IMR-90 (cell line): ENCODE data around the gene RBPJ. TPM values are rescaled to one million over a fixed set of nuclear protein-coding genes. Genes with fewer than 3 reads are reported as not detected.

Experiments
- ATAC-seq: fragments of 200-7000 bp; cut with Tn5 transposase; 2 replicates; pipeline ENCODE4 v1.9.1; 2020; ENCODE audit warnings: low read depth, mild to moderate bottlenecking, moderate library complexity
- BruUV-seq: library from RNA; stranded (reverse); fragments of 400-500 nt; replicated peaks from 2 replicates; lab custom pipeline; 2021; lab: Mats Ljungman, UMichigan
- CTCF ChIA-PET: fragments of 300-600 bp; formaldehyde crosslinking; extraction: SDS; loops from one replicate; lab custom pipeline; 2021; ENCODE audit warnings: antibody characterized with exemption; lab: Yijun Ruan, JAX
- POLR2A ChIA-PET: fragments of 300-600 bp; sonication (Branson Sonifier 250); formaldehyde crosslinking; loops from one replicate; lab custom pipeline; 2022; ENCODE audit warnings: antibody characterized with exemption; ENCODE audit not compliant: unreplicated experiment; lab: Charles Lee
- DNase-seq: peaks from one replicate; pipeline ENCODE4 v3.0.0; 2013
- H2AFZ ChIP-seq: replicated peaks from 2 replicates; pipeline ENCODE3; 2013; ENCODE audit warnings: low read length, mild to moderate bottlenecking; ENCODE audit not compliant: poor library complexity
- H2AK5ac ChIP-seq: 2 replicates; pipeline ENCODE4 v1.6.1; 2013; ENCODE audit warnings: low read depth, low read length, inconsistent platforms
- H2AK9ac ChIP-seq: replicated peaks from 2 replicates; pipeline ENCODE3; 2013; ENCODE audit warnings: mild to moderate bottlenecking, low read depth, low read length, moderate library complexity; ENCODE audit not compliant: poor library complexity
- H2BK120ac ChIP-seq: 2 replicates; pipeline ENCODE4 v1.6.1; 2013; ENCODE audit warnings: low read depth, low read length, inconsistent platforms
- H2BK15ac ChIP-seq: 3 replicates; pipeline ENCODE4 v1.6.1; 2013; ENCODE audit warnings: low read depth, low read length, inconsistent platforms
- H2BK20ac ChIP-seq: 2 replicates; pipeline ENCODE4 v1.6.1; 2013; ENCODE audit warnings: low read depth, mild to moderate bottlenecking, inconsistent platforms, low read length, moderate library complexity
- H2BK5ac ChIP-seq: 2 replicates; pipeline ENCODE4 v1.6.1; 2013; ENCODE audit warnings: mild to moderate bottlenecking, low read depth, low read length, inconsistent platforms; ENCODE audit not compliant: poor library complexity, severe bottlenecking
- H3K14ac ChIP-seq: replicated peaks from 2 replicates; pipeline ENCODE4 v1.6.1; 2013; ENCODE audit warnings: low read depth, low read length, inconsistent platforms
- H3K18ac ChIP-seq: 2 replicates; pipeline ENCODE4 v1.6.1; 2013; ENCODE audit warnings: low read depth, low read length, control low read depth
- H3K23ac ChIP-seq: 2 replicates; pipeline ENCODE4 v1.6.1; 2013; ENCODE audit warnings: low read depth, low read length, inconsistent platforms
- H3K27ac ChIP-seq: 2 replicates; pipeline ENCODE4 v1.5.1; 2013; ENCODE audit warnings: mild to moderate bottlenecking, control low read depth, low read length; ENCODE audit not compliant: insufficient read depth
- H3K27me3 ChIP-seq: 2 replicates; pipeline ENCODE4 v1.6.1; 2013; ENCODE audit warnings: low read length; ENCODE audit not compliant: control insufficient read depth, insufficient read depth
- H3K36me3 ChIP-seq: 2 replicates; pipeline ENCODE4 v1.6.1; 2013; ENCODE audit warnings: low read length, mixed read lengths; ENCODE audit not compliant: control insufficient read depth, insufficient read depth
- H3K4ac ChIP-seq: 2 replicates; pipeline ENCODE4 v1.6.1; 2013; ENCODE audit warnings: low read depth, low read length, inconsistent platforms
- H3K4me1 ChIP-seq: 2 replicates; pipeline ENCODE4 v1.6.1; 2013; ENCODE audit warnings: low read length, mixed read lengths; ENCODE audit not compliant: control insufficient read depth, insufficient read depth
- H3K4me2 ChIP-seq: 2 replicates; pipeline ENCODE4 v1.6.1; 2013; ENCODE audit warnings: low read depth, mild to moderate bottlenecking, control low read depth, low read length, moderate library complexity
- H3K4me3 ChIP-seq: 2 replicates; pipeline ENCODE4 v1.5.1; 2013; ENCODE audit warnings: low read depth, mild to moderate bottlenecking, control low read depth, low read length, moderate library complexity; ENCODE audit not compliant: insufficient read depth
- H3K56ac ChIP-seq: 2 replicates; pipeline ENCODE4 v1.6.1; 2013; ENCODE audit warnings: low read length, inconsistent platforms; ENCODE audit not compliant: insufficient read depth; ENCODE audit errors: extremely low read depth
- H3K79me1 ChIP-seq, 2 experiments: 2 replicates each; pipeline ENCODE4 v1.6.1; 2013; ENCODE audit warnings: low read length in 2 of 2, inconsistent platforms in 1 of 2, low read depth in 1 of 2
- H3K9ac ChIP-seq: 2 replicates; pipeline ENCODE4 v1.6.1; 2013; ENCODE audit warnings: low read depth, low read length, control low read depth
- H3K9me1 ChIP-seq: 2 replicates; pipeline ENCODE4 v1.6.1; 2013; ENCODE audit warnings: low read length, inconsistent platforms; ENCODE audit not compliant: insufficient read depth
- H3K9me3 ChIP-seq: 2 replicates; pipeline ENCODE4 v1.6.1; 2013; ENCODE audit warnings: low read length; ENCODE audit not compliant: control insufficient read depth, insufficient read depth
- H4K20me1 ChIP-seq: 2 replicates; pipeline ENCODE4 v1.6.1; 2013; ENCODE audit warnings: low read length, inconsistent platforms; ENCODE audit not compliant: insufficient read depth
- H4K5ac ChIP-seq: 2 replicates; pipeline ENCODE4 v1.6.1; 2013; ENCODE audit warnings: mild to moderate bottlenecking, low read depth, low read length, control low read depth
- H4K8ac ChIP-seq, 2 experiments: 2 replicates each; pipeline ENCODE4 v1.6.1; 2013; ENCODE audit warnings: low read depth in 2 of 2, low read length in 2 of 2, control low read depth in 1 of 2, inconsistent platforms in 1 of 2
- H4K91ac ChIP-seq: 2 replicates; pipeline ENCODE4 v1.6.1; 2013; ENCODE audit warnings: low read depth, low read length, inconsistent platforms; ENCODE audit not compliant: insufficient read depth
- BHLHE40 ChIP-seq: fragments of 150-350 bp; IDR thresholded peaks from 2 replicates; pipeline ENCODE4 v1.6.1; 2016; ENCODE audit warnings: mild to moderate bottlenecking, low read depth, low read length
- CEBPB ChIP-seq: IDR thresholded peaks from 2 replicates; pipeline ENCODE4 v1.6.1; 2012; ENCODE audit warnings: low read depth, low read length, improper control_type of control experiment
- CHD1 ChIP-seq: IDR thresholded peaks from 2 replicates; pipeline ENCODE4 v1.6.1; 2012; ENCODE audit warnings: low read depth, low read length, improper control_type of control experiment
- ELK1 ChIP-seq: fragments of 150-350 bp; IDR thresholded peaks from 2 replicates; pipeline ENCODE4 v1.6.1; 2016; ENCODE audit warnings: low read depth, mild to moderate bottlenecking, low read length, moderate library complexity, borderline replicate concordance
- FOS ChIP-seq: fragments of 150-350 bp; IDR thresholded peaks from 2 replicates; pipeline ENCODE4 v1.6.1; 2016; ENCODE audit warnings: low read depth, low read length
- MAFK ChIP-seq: IDR thresholded peaks from 2 replicates; pipeline ENCODE4 v1.6.1; 2012; ENCODE audit warnings: low read depth, low read length, improper control_type of control experiment
- MAZ ChIP-seq: IDR thresholded peaks from 2 replicates; pipeline ENCODE4 v1.6.1; 2012; ENCODE audit warnings: low read depth, mild to moderate bottlenecking, low read length, improper control_type of control experiment, moderate library complexity, borderline replicate concordance
- MXI1 ChIP-seq: IDR thresholded peaks from 2 replicates; pipeline ENCODE4 v1.6.1; 2012; ENCODE audit warnings: low read depth, mild to moderate bottlenecking, low read length, moderate library complexity, borderline replicate concordance
- NFE2L2 ChIP-seq: fragments of 150-350 bp; IDR thresholded peaks from 2 replicates; pipeline ENCODE4 v1.6.1; 2016; ENCODE audit warnings: low read depth, mild to moderate bottlenecking, low read length
- POLR2A ChIP-seq: IDR thresholded peaks from 2 replicates; pipeline ENCODE4 v1.6.1; 2012; ENCODE audit warnings: mild to moderate bottlenecking, low read depth, low read length
- RAD21 ChIP-seq: IDR thresholded peaks from 2 replicates; pipeline ENCODE4 v1.6.1; 2012; ENCODE audit warnings: low read length, improper control_type of control experiment
- RCOR1 ChIP-seq: IDR thresholded peaks from 2 replicates; pipeline ENCODE4 v1.6.1; 2012; ENCODE audit warnings: mild to moderate bottlenecking, low read length, improper control_type of control experiment; ENCODE audit not compliant: insufficient replicate concordance
- RFX5 ChIP-seq: IDR thresholded peaks from 2 replicates; pipeline ENCODE4 v1.8.0; 2012; ENCODE audit warnings: low read depth, mild to moderate bottlenecking, low read length, moderate library complexity
- SMC3 ChIP-seq: fragments of 150-350 bp; IDR thresholded peaks from 2 replicates; pipeline ENCODE4 v1.6.1; 2016; ENCODE audit warnings: low read depth, mild to moderate bottlenecking, antibody characterized with exemption, low read length, moderate library complexity
- USF2 ChIP-seq: fragments of 150-350 bp; IDR thresholded peaks from 2 replicates; pipeline ENCODE4 v1.6.1; 2017; ENCODE audit warnings: mild to moderate bottlenecking, antibody characterized with exemption, low read length, low read depth
- WGBS, 2 experiments: methylation state at CpG; one replicate each; pipeline versions ENCODE4 v1.1.5 to v1.1.7; 2013; ENCODE audit warnings: missing lambda C conversion rate in 2 of 2; ENCODE audit not compliant: insufficient read length in 1 of 2; ENCODE audit errors: extremely low coverage in 2 of 2; 5-methylcytosine and 5-hydroxymethylcytosine counted together
- dilution Hi-C: fragments of 300-500 bp; cut with HindIII; formaldehyde crosslinking; loops from one replicate; pipeline ENCODE4 v1.14.3; 2018; ENCODE audit warnings: low sequenced_read_pairs; ENCODE audit not compliant: unreplicated experiment
- in situ Hi-C: fragments of 300-500 bp; cut with MboI; formaldehyde crosslinking; loops from 3 replicates; pipeline ENCODE4 v1.14.3; 2019; ENCODE audit warnings: low sequenced_read_pairs, inconsistent platforms, mixed read lengths
- intact Hi-C: fragments of 100-400 bp; cut with micrococcal nuclease; formaldehyde crosslinking; loops from 2 replicates; pipeline ENCODE4 v1.10.0; 2022
- polyA plus RNA-seq, 3 experiments: library from polyadenylated mRNA; depleted of rRNA; stranded (reverse); fragments of >200 nt; gene quantifications; 2 replicates each; pipeline ENCODE4 v1.2.3, GENCODE V29; 2012; ENCODE audit warnings: low replicate concordance in 1 of 3
- total RNA-seq: library from RNA; depleted of rRNA; stranded (reverse); fragments of >200 nt; gene quantifications from 2 replicates; pipeline ENCODE4 v1.2.3, GENCODE V29; 2012
- TF ChIP-seq, protein P1 (sequence below): conservative IDR thresholded peaks from 2 replicates; pipeline ENCODE4 v1.5.1; 2012; ENCODE audit warnings: mild to moderate bottlenecking, low read depth, low read length, improper control_type of control experiment

Gene RBPJ
- total and polyA plus RNA-seq, 2 of the 4 experiments (the other 2 are of a cell fraction): 50.3 to 148 TPM

GRCh38 chr4:26345565-26345938 is 24.7 kb downstream of the RBPJ start:
- Histone ChIP-seq H3K9me3 (no peaks in the 10 kb centered on the region), H2AK5ac (no peak overlapping the region), H4K91ac (no peak overlapping the region), H3K23ac (no peak overlapping the region), H2BK15ac (no peak overlapping the region), H2BK20ac (no peak overlapping the region), H3K27ac (no peak overlapping the region), H2BK5ac (no peak overlapping the region), H4K20me1 (peaks cover 92% of the 10 kb centered on the region), H3K4me3 (no peak overlapping the region), H3K9ac (no peak overlapping the region), H4K5ac (no peak overlapping the region), H3K56ac (no peak overlapping the region), H2AFZ (no peak overlapping the region), H4K8ac (no peak overlapping the region), H3K18ac (no peak overlapping the region), H3K4ac (no peak overlapping the region), H3K9me1 (peaks cover 25% of the 10 kb centered on the region), H2BK120ac (no peak overlapping the region), H3K4me1 (peaks cover 13% of the 10 kb centered on the region), H3K4me2 (no peak overlapping the region; the same call in 1 of the 2 replicates), H3K27me3 (no peaks in the 10 kb centered on the region), H3K36me3 (no peaks in the 10 kb centered on the region), H2AK9ac (no peak overlapping the region), H3K79me1 (peaks cover 24 to 67% of the 10 kb centered on the region in 2 experiments), H3K14ac (no peak overlapping the region)
- no peak for ATAC-seq
- POLR2A ChIA-PET: no interaction called here
- WGBS, 2 experiments: no CpG with 5 or more reads among the region's 3 CpGs
- BruUV-seq: no TSS peak
- DNase-seq: no peak
- no peak for TF ChIP-seq RFX5
- TF ChIP-seq RAD21: no peak
- no peak for TF ChIP-seq ELK1
- TF ChIP-seq MAZ: no peak
- TF ChIP-seq MXI1: no peak
- TF ChIP-seq BHLHE40: no peak
- TF ChIP-seq SMC3: no peak
- no peak for TF ChIP-seq NFE2L2
- no peak for TF ChIP-seq FOS
- no peak for TF ChIP-seq POLR2A
- TF ChIP-seq USF2: no peak
- TF ChIP-seq, protein P1, sequence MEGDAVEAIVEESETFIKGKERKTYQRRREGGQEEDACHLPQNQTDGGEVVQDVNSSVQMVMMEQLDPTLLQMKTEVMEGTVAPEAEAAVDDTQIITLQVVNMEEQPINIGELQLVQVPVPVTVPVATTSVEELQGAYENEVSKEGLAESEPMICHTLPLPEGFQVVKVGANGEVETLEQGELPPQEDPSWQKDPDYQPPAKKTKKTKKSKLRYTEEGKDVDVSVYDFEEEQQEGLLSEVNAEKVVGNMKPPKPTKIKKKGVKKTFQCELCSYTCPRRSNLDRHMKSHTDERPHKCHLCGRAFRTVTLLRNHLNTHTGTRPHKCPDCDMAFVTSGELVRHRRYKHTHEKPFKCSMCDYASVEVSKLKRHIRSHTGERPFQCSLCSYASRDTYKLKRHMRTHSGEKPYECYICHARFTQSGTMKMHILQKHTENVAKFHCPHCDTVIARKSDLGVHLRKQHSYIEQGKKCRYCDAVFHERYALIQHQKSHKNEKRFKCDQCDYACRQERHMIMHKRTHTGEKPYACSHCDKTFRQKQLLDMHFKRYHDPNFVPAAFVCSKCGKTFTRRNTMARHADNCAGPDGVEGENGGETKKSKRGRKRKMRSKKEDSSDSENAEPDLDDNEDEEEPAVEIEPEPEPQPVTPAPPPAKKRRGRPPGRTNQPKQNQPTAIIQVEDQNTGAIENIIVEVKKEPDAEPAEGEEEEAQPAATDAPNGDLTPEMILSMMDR: no peak
- TF ChIP-seq RCOR1: no peak
- no peak for TF ChIP-seq MAFK
- TF ChIP-seq CHD1: no peak
- TF ChIP-seq CEBPB: no peak
- dilution Hi-C loops (no loop called here), in situ Hi-C loops (loop anchor here (25.0 kb wide), 2 partner anchors 517 to 667 kb away; partner anchors contain the start of gene STIM2), intact Hi-C loops (no loop called here)
- CTCF ChIA-PET: no interaction called here
